Peyer's patch (tissue), 4 donors: ENCODE results near the gene BCCIP.

Experiments used
- POLR2A ChIP-seq, 2 donors: fragments of 450-650 bp; IDR thresholded peaks; one replicate each; pipeline ENCODE4 v1.5.1; 2017; ENCODE audit warnings: antibody characterized with exemption in 2 of 2, mild to moderate bottlenecking in 2 of 2, moderate library complexity in 2 of 2
- TF ChIP-seq, protein P1 (sequence below), 6 experiments: fragments of 450-650 bp in 4 of 6; fragments of 200-600 bp in 2 of 6; sonication (generic) in 1 of 6; IDR thresholded peaks; one replicate each; pipeline ENCODE4 v1.5.1; 2017 to 2019; ENCODE audit warnings: antibody characterized with exemption in 6 of 6, mild to moderate bottlenecking in 3 of 6, moderate library complexity in 1 of 6

DNA sequence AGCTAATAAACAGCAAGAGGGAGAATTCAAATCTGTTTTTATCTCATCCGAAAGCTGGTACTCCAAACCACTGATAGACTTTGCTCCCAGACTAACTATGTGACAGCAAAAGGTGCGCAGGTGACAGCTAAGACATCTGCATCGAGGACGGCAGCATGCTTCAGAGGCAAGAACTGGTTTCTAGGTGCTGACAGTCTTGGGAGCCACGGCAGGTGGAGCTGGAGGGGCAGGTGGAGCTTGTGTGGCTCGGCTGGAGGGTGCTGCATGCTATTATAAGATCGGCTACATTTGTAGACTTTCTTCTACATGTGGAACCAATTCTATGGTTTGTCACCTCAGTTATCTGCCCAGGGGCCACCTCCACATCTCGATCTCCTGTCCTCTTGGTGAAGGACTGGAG, 25.9 kb upstream of the BCCIP start:
- no peak for TF ChIP-seq POLR2A (IDR thresholded peaks at IDR 0.05)
- TF ChIP-seq, protein P1, sequence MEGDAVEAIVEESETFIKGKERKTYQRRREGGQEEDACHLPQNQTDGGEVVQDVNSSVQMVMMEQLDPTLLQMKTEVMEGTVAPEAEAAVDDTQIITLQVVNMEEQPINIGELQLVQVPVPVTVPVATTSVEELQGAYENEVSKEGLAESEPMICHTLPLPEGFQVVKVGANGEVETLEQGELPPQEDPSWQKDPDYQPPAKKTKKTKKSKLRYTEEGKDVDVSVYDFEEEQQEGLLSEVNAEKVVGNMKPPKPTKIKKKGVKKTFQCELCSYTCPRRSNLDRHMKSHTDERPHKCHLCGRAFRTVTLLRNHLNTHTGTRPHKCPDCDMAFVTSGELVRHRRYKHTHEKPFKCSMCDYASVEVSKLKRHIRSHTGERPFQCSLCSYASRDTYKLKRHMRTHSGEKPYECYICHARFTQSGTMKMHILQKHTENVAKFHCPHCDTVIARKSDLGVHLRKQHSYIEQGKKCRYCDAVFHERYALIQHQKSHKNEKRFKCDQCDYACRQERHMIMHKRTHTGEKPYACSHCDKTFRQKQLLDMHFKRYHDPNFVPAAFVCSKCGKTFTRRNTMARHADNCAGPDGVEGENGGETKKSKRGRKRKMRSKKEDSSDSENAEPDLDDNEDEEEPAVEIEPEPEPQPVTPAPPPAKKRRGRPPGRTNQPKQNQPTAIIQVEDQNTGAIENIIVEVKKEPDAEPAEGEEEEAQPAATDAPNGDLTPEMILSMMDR (IDR thresholded peaks at IDR 0.05) = no peak
